HepG2 (cell line): ENCODE data around the gene OPRL1. TPM values are rescaled to one million over a fixed set of nuclear protein-coding genes. Genes with fewer than 3 reads are reported as not detected.

Experiments
- ATAC-seq: fragments of 200-7000 bp; cut with Tn5 transposase; 3 replicates; pipeline ENCODE4 v1.9.1; 2020; ENCODE audit warnings: mild to moderate bottlenecking, moderate library complexity
- BruUV-seq: library from RNA; stranded (reverse); fragments of 400-500 nt; replicated peaks from 2 replicates; lab custom pipeline; 2021; lab: Mats Ljungman, UMichigan
- CTCF ChIA-PET: fragments of 300-600 bp; formaldehyde crosslinking; extraction: SDS; loops from one replicate; lab custom pipeline; 2021; ENCODE audit warnings: low total read pairs, inconsistent platforms, low intra/inter-chr PET ratio; lab: Yijun Ruan, JAX
- POLR2A ChIA-PET: fragments of 350-600 bp; sonication (Branson Sonifier 250); formaldehyde crosslinking; loops from one replicate; lab custom pipeline; 2020; ENCODE audit warnings: antibody characterized with exemption, inconsistent platforms; lab: Yijun Ruan, JAX
- DNase-seq: peaks from one replicate; pipeline ENCODE4 v3.0.0-alpha.2; 2015; ENCODE audit warnings: low spot score
- FAIRE-seq: peaks from 3 replicates; lab custom pipeline; 2011; peaks lifted over from hg19 to GRCh38; lab: Jason Lieb, UNC
- H2AFZ ChIP-seq: one replicate; pipeline ENCODE4 v1.6.1; 2011; ENCODE audit warnings: low read length, inconsistent platforms
- H3K27ac ChIP-seq: fragments of 300-600 bp; 3 replicates; pipeline ENCODE4 v1.8.0; 2011; ENCODE audit warnings: mixed run types, mild to moderate bottlenecking, mixed read lengths, low read length, inconsistent platforms; ENCODE audit not compliant: insufficient read depth; ENCODE audit errors: extremely low read length
- H3K27me3 ChIP-seq, 2 experiments: fragments of 200-600 bp in 1 of 2; 2 replicates in 1 of 2; 3 replicates in 1 of 2; pipeline versions ENCODE4 v1.6.0 to v1.8.0; 2011; ENCODE audit warnings: low read length in 2 of 2, mild to moderate bottlenecking in 2 of 2, moderate library complexity in 2 of 2, inconsistent platforms in 1 of 2; ENCODE audit not compliant: insufficient read depth in 2 of 2, control insufficient read depth in 1 of 2
- H3K36me3 ChIP-seq, 2 experiments: fragments of 200-600 bp in 1 of 2; replicated peaks in 1 of 2; 2 replicates in 1 of 2; 3 replicates in 1 of 2; pipeline versions ENCODE4 v1.5.1 to v1.8.0; 2011; ENCODE audit warnings: low read length in 2 of 2, inconsistent platforms in 1 of 2; ENCODE audit not compliant: insufficient read depth in 2 of 2, control insufficient read depth in 1 of 2
- H3K4me1 ChIP-seq: 2 replicates; pipeline ENCODE4 v1.5.1; 2012; ENCODE audit warnings: low read length, inconsistent platforms; ENCODE audit not compliant: insufficient read depth
- H3K4me2 ChIP-seq: 2 replicates; pipeline ENCODE4 v1.6.0; 2011; ENCODE audit warnings: low read depth, low read length, inconsistent platforms
- H3K4me3 ChIP-seq, 3 experiments: fragments of 200-600 bp in 1 of 3; sonication (generic), shearing (Covaris generic) in 1 of 3; replicated peaks in 1 of 3; 2 replicates each; pipeline ENCODE4 v1.5.1; 2011 to 2016; ENCODE audit warnings: low read length in 3 of 3, inconsistent platforms in 2 of 3, low read depth in 2 of 3, mild to moderate bottlenecking in 2 of 3, control low read depth in 1 of 3, mixed read lengths in 1 of 3; ENCODE audit not compliant: insufficient read depth in 1 of 3
- H3K79me2 ChIP-seq: one replicate; pipeline ENCODE4 v1.6.1; 2011; ENCODE audit warnings: low read length, inconsistent platforms; ENCODE audit not compliant: insufficient read depth
- H3K9ac ChIP-seq: 2 replicates; pipeline ENCODE4 v1.6.0; 2011; ENCODE audit warnings: mild to moderate bottlenecking, low read depth, low read length, inconsistent platforms; ENCODE audit not compliant: insufficient read depth
- H3K9me3 ChIP-seq: 2 replicates; pipeline ENCODE4 v1.5.1; 2012; ENCODE audit warnings: mild to moderate bottlenecking, low read length
- H4K20me1 ChIP-seq: 2 replicates; pipeline ENCODE4 v1.6.0; 2011; ENCODE audit warnings: inconsistent platforms, mild to moderate bottlenecking, low read length, moderate library complexity; ENCODE audit not compliant: insufficient read depth
- BCL6 ChIP-seq: IDR thresholded peaks from 2 replicates; pipeline ENCODE4 v1.6.1; 2016; ENCODE audit warnings: missing genetic modification reagents, missing compliant biosample characterization
- CREBL2 ChIP-seq: sonication (generic); formaldehyde crosslinking; IDR thresholded peaks from 2 replicates; pipeline ENCODE4 v1.8.1; 2023; ENCODE audit warnings: missing genetic modification reagents, mild to moderate bottlenecking, borderline replicate concordance
- GTF3A ChIP-seq: sonication (generic); formaldehyde crosslinking; conservative IDR thresholded peaks from 2 replicates; pipeline ENCODE4 v1.4.0; 2020; ENCODE audit warnings: mild to moderate bottlenecking, missing genetic modification reagents
- KDM3A ChIP-seq: IDR thresholded peaks from 2 replicates; pipeline ENCODE4 v1.6.1; 2018; ENCODE audit warnings: low read depth, missing compliant biosample characterization
- MNT ChIP-seq: fragments of 450-650 bp; IDR thresholded peaks from 2 replicates; pipeline ENCODE4 v1.6.1; 2016
- PATZ1 ChIP-seq: sonication (generic); formaldehyde crosslinking; IDR thresholded peaks from 2 replicates; pipeline ENCODE4 v1.4.0; 2020; ENCODE audit warnings: missing genetic modification reagents
- TRIM24 ChIP-seq: sonication (generic); formaldehyde crosslinking; IDR thresholded peaks from 2 replicates; pipeline ENCODE4 v1.8.0; 2022; ENCODE audit warnings: mild to moderate bottlenecking, missing genetic modification reagents
- ZBTB10 ChIP-seq: sonication (generic); formaldehyde crosslinking; IDR thresholded peaks from 2 replicates; pipeline ENCODE4 v1.4.0; 2020; ENCODE audit warnings: missing genetic modification reagents, borderline replicate concordance
- ZNF446 ChIP-seq: sonication (generic); formaldehyde crosslinking; IDR thresholded peaks from 2 replicates; pipeline ENCODE4 v1.5.0; 2020; ENCODE audit warnings: mild to moderate bottlenecking, missing genetic modification reagents
- ZNF460 ChIP-seq: sonication (generic); formaldehyde crosslinking; IDR thresholded peaks from 2 replicates; pipeline ENCODE4 v1.5.1; 2020; ENCODE audit warnings: missing genetic modification reagents, mild to moderate bottlenecking, borderline replicate concordance
- ZNF772 ChIP-seq: sonication (generic); formaldehyde crosslinking; IDR thresholded peaks from 2 replicates; pipeline ENCODE4 v1.5.0; 2020; ENCODE audit warnings: mild to moderate bottlenecking, missing genetic modification reagents
- ZSCAN22 ChIP-seq: sonication (generic); formaldehyde crosslinking; IDR thresholded peaks from 2 replicates; pipeline ENCODE4 v1.4.0; 2020; ENCODE audit warnings: mild to moderate bottlenecking, missing genetic modification reagents
- WGBS: methylation state at CpG from one replicate; pipeline ENCODE4 v1.1.6; 2017; ENCODE audit warnings: low lambda C conversion rate; 5-methylcytosine and 5-hydroxymethylcytosine counted together
- in situ Hi-C: cut with HindIII; loops from 2 replicates; pipeline ENCODE4 v1.10.0; 2017; ENCODE audit warnings: low pct_unique_long_range_greater_than_20kb; ENCODE audit not compliant: extremely low pct_ligation_motif_present
- intact Hi-C: fragments of 100-400 bp; cut with micrococcal nuclease; formaldehyde crosslinking; loops from one replicate; pipeline ENCODE4 v1.10.0; 2022; ENCODE audit not compliant: unreplicated experiment
- polyA plus RNA-seq, 8 experiments: library from polyadenylated mRNA; depleted of rRNA in 3 of 8; stranded (reverse) in 7 of 8; unstranded in 1 of 8; fragments of >200 nt; fragmentation: Illumina TruSeq in 4 of 8; extraction: Trizol in 4 of 8; gene quantifications; 2 replicates each; pipeline versions ENCODE4 v1.2.1 to v1.2.3, GENCODE V29; 2011 to 2016; ENCODE audit warnings: low read depth in 4 of 8, missing spikeins in 1 of 8, mixed read lengths in 1 of 8; ENCODE audit not compliant: insufficient read depth in 1 of 8
- total RNA-seq, 5 experiments: library from RNA; depleted of rRNA; stranded (reverse); fragments of >200 nt; fragmentation: Illumina TruSeq; extraction: Trizol; gene quantifications; 2 replicates each; pipeline ENCODE4 v1.2.3, GENCODE V29; 2016; ENCODE audit warnings: low read depth in 1 of 5

Gene OPRL1
- total and polyA plus RNA-seq, 2 of the 13 experiments (the other 11 are each of a cell fraction or from before 2014, with no cell fraction given): 0.35 to 0.71 TPM

- no peak for TF ChIP-seq PATZ1 (CRISPR knock-in tag)
- TF ChIP-seq MNT: peak; percentile 96
These were observed 5.6 kb upstream of the OPRL1 start (continued) for GRCh38 chr20:64074184-64074789.

GRCh38 chr20:64074963-64075362 is 4.9 kb upstream of the OPRL1 start:
- WGBS: 87% methylated on average over 7 of the region's 8 CpGs
- no peak for TF ChIP-seq ZNF446 (CRISPR knock-in tag)
- TF ChIP-seq KDM3A (CRISPR knock-in tag): no peak
- no peak for TF ChIP-seq BCL6 (CRISPR knock-in tag)
- TF ChIP-seq CREBL2 (CRISPR knock-in tag): no peak
- TF ChIP-seq GTF3A (CRISPR knock-in tag): no peak
- no peak for TF ChIP-seq ZNF460 (CRISPR knock-in tag)
- no peak for TF ChIP-seq ZSCAN22 (CRISPR knock-in tag)
- no peak for TF ChIP-seq ZNF772
- TF ChIP-seq TRIM24: no peak
- no peak for TF ChIP-seq ZBTB10 (CRISPR knock-in tag)
- TF ChIP-seq, all 625 proteins: peak for 0
- Histone ChIP-seq H3K9me3 (no peaks in the 10 kb centered on the region), H3K4me2 (no peak overlapping the region), H3K4me1 (peaks cover 18% of the 10 kb centered on the region), H3K36me3 (no peaks in the 10 kb centered on the region), H3K27me3 (no peaks in the 10 kb centered on the region), H3K27ac (no peak overlapping the region), H3K4me3 (no peak overlapping the region), H3K9ac (no peak overlapping the region), H3K79me2 (no peaks in the 10 kb centered on the region), H2AFZ (no peak overlapping the region), H4K20me1 (no peaks in the 10 kb centered on the region)
- ChIA-PET CTCF (no interaction called here), POLR2A (no interaction called here)
- in situ Hi-C loops (no loop called here), intact Hi-C loops (no loop called here)
- BruUV-seq: no TSS peak
- FAIRE-seq: no peak
- ATAC-seq: no peak
- DNase-seq: no peak
